GM12878 (cell line): ENCODE data around the gene WNT3A. TPM values are rescaled to one million over a fixed set of nuclear protein-coding genes. Genes with fewer than 3 reads are reported as not detected.
A peak's percentile ranks its signal among the peaks of the same experiment; 100 is the strongest.

Experiments
- ASH2L ChIP-seq: fragments of 300-600, 200-600 bp; sonication (generic); IDR thresholded peaks from 2 replicates; pipeline ENCODE4 v1.6.1; 2017; ENCODE audit warnings: low read depth, mild to moderate bottlenecking, borderline replicate concordance
- CREM ChIP-seq: IDR thresholded peaks from 2 replicates; pipeline ENCODE4 v1.6.1; 2014; ENCODE audit warnings: antibody characterized with exemption, low read depth
- EGR1 ChIP-seq, 2 experiments: IDR thresholded peaks; 1 replicate in 1 of 2; 2 replicates in 1 of 2; pipeline ENCODE4 v1.6.1; 2011 to 2012; ENCODE audit warnings: low read depth in 2 of 2, low read length in 2 of 2, borderline replicate concordance in 1 of 2, mild to moderate bottlenecking in 1 of 2, moderate library complexity in 1 of 2
- EP300 ChIP-seq, 2 experiments: fragments of 150-350 bp in 1 of 2; IDR thresholded peaks; 2 replicates each; pipeline ENCODE4 v1.6.1; 2011 to 2012; ENCODE audit warnings: low read depth in 2 of 2, low read length in 2 of 2, borderline replicate concordance in 1 of 2, improper control_type of control experiment in 1 of 2, inconsistent platforms in 1 of 2; ENCODE audit not compliant: control insufficient read depth in 1 of 2
- ESRRA ChIP-seq: IDR thresholded peaks from 2 replicates; pipeline ENCODE4 v1.6.1; 2012; ENCODE audit warnings: mild to moderate bottlenecking, low read length, improper control_type of control experiment
- FOXM1 ChIP-seq: IDR thresholded peaks from 2 replicates; pipeline ENCODE4 v1.6.1; 2012; ENCODE audit warnings: low read depth, mild to moderate bottlenecking, inconsistent platforms, low read length, moderate library complexity
- GATAD2B ChIP-seq: fragments of 450-650 bp; conservative IDR thresholded peaks from 2 replicates; pipeline ENCODE4 v1.6.1; 2017; ENCODE audit warnings: low read depth, mild to moderate bottlenecking, moderate library complexity
- KLF5 ChIP-seq: fragments of 450-650 bp; IDR thresholded peaks from 2 replicates; pipeline ENCODE4 v1.6.1; 2014; ENCODE audit warnings: mild to moderate bottlenecking; ENCODE audit not compliant: partially characterized antibody
- NBN ChIP-seq: fragments of 450-650 bp; IDR thresholded peaks from 2 replicates; pipeline ENCODE4 v1.6.1; 2016
- NFXL1 ChIP-seq: fragments of 450-650 bp; IDR thresholded peaks from 2 replicates; pipeline ENCODE4 v1.6.1; 2017; ENCODE audit warnings: antibody characterized with exemption, mild to moderate bottlenecking, borderline replicate concordance
- PML ChIP-seq: IDR thresholded peaks from 2 replicates; pipeline ENCODE4 v1.6.1; 2012; ENCODE audit warnings: low read length, inconsistent platforms
- POLR2AphosphoS2 ChIP-seq: IDR thresholded peaks from 2 replicates; pipeline ENCODE4 v1.6.1; 2011; ENCODE audit warnings: low read depth, mild to moderate bottlenecking, low read length, improper control_type of control experiment, moderate library complexity
- POLR2AphosphoS5 ChIP-seq: IDR thresholded peaks from 2 replicates; pipeline ENCODE4 v1.6.1; 2011; ENCODE audit warnings: mild to moderate bottlenecking, low read length, inconsistent platforms
- RELA ChIP-seq: fragments of 450-650 bp; IDR thresholded peaks from 2 replicates; pipeline ENCODE4 v1.8.0; 2014; ENCODE audit warnings: borderline replicate concordance; ENCODE audit not compliant: partially characterized antibody
- SIX5 ChIP-seq: IDR thresholded peaks from 2 replicates; pipeline ENCODE4 v1.6.1; 2011; ENCODE audit warnings: mild to moderate bottlenecking, low read depth, low read length, moderate library complexity; ENCODE audit not compliant: severe bottlenecking
- SMAD1 ChIP-seq: fragments of 450-650 bp; IDR thresholded peaks from 2 replicates; pipeline ENCODE4 v1.6.1; 2018; ENCODE audit warnings: mild to moderate bottlenecking, low read depth; ENCODE audit not compliant: partially characterized antibody
- SREBF2 ChIP-seq: IDR thresholded peaks from 2 replicates; pipeline ENCODE4 v1.6.1; 2012; ENCODE audit warnings: mild to moderate bottlenecking, low read length
- STAT1 ChIP-seq: fragments of 450-650 bp; conservative IDR thresholded peaks from 2 replicates; pipeline ENCODE4 v1.6.1; 2014; ENCODE audit warnings: antibody characterized with exemption, mild to moderate bottlenecking
- polyA plus RNA-seq, 11 experiments: library from polyadenylated mRNA; depleted of rRNA in 4 of 11; unstranded in 6 of 11; stranded (reverse) in 5 of 11; fragments of >200 nt; fragmentation: Nextera tagmentation in 4 of 11; fragmentation: Illumina TruSeq in 1 of 11; extraction: Ambion mirVana in 4 of 11; extraction: Trizol in 1 of 11; gene quantifications; 1 replicate in 1 of 11; 2 replicates in 10 of 11; pipeline versions ENCODE4 v1.2.1 to v1.2.3, GENCODE V29; 2011 to 2016; ENCODE audit warnings: inconsistent platforms in 2 of 11, missing spikeins in 2 of 11, low read depth in 1 of 11
- total RNA-seq, 4 experiments: library from RNA; depleted of rRNA in 3 of 4; stranded (reverse); fragments of >200 nt in 3 of 4; fragmentation: Illumina TruSeq in 1 of 4; extraction: Trizol in 1 of 4; gene quantifications; 2 replicates each; pipeline versions ENCODE4 v1.2.1 to v1.2.3, GENCODE V29; 2013 to 2021
- TF ChIP-seq, protein P1 (sequence below): fragments of 450-650 bp; IDR thresholded peaks from 2 replicates; pipeline ENCODE4 v1.6.1; 2017; ENCODE audit warnings: mild to moderate bottlenecking, moderate library complexity
- TF ChIP-seq, protein P2 (sequence below): IDR thresholded peaks from 2 replicates; pipeline ENCODE4 v1.6.1; 2012; ENCODE audit warnings: mild to moderate bottlenecking, low read depth, low read length
- TF ChIP-seq, protein P3 (sequence below): fragments of 450-650 bp; IDR thresholded peaks from 2 replicates; pipeline ENCODE4 v1.6.1; 2017; ENCODE audit warnings: mild to moderate bottlenecking

The WNT3A gene
- total and polyA plus RNA-seq, 10 of the 15 experiments (the other 5 are each of a cell fraction or from before 2014, with no cell fraction given) = 0.16 TPM; not detected in 9

DNA sequence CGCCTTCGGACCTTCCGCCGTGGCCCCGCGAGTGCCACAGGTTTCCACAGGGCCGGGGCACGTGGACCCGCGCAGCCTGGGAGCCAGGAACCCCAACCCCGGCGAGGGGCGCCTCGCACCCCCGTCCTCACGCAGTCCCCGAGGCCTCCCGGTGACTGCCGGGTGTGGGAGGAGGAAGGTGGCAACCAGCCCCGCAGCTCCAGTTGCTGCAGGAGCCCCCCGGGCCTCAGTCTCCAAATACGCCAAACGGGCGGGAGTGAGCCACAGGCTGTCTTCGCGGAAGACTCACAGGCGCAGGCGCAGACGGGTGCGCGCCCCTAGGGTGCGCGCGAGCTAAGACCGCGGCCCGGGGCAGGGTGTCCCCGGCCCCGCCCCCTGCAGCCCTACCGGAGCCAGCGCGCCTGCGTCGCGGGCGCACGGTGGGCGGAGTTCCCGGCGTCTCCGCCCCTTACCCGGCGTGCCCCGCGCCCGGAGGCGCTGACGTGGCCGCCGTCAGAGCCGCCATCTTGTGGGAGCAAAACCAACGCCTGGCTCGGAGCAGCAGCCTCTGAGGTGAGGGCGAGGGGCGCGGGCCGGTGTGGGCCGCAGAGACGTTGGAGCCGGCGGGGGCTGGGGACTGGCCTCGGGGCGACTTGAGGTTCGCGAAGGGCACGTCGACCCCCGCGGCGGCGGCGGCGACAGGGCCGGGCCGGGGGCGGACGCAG is 75.6 kb downstream of the WNT3A start, which contains the start of gene ARF1 (continued):
- TF ChIP-seq, protein P1, sequence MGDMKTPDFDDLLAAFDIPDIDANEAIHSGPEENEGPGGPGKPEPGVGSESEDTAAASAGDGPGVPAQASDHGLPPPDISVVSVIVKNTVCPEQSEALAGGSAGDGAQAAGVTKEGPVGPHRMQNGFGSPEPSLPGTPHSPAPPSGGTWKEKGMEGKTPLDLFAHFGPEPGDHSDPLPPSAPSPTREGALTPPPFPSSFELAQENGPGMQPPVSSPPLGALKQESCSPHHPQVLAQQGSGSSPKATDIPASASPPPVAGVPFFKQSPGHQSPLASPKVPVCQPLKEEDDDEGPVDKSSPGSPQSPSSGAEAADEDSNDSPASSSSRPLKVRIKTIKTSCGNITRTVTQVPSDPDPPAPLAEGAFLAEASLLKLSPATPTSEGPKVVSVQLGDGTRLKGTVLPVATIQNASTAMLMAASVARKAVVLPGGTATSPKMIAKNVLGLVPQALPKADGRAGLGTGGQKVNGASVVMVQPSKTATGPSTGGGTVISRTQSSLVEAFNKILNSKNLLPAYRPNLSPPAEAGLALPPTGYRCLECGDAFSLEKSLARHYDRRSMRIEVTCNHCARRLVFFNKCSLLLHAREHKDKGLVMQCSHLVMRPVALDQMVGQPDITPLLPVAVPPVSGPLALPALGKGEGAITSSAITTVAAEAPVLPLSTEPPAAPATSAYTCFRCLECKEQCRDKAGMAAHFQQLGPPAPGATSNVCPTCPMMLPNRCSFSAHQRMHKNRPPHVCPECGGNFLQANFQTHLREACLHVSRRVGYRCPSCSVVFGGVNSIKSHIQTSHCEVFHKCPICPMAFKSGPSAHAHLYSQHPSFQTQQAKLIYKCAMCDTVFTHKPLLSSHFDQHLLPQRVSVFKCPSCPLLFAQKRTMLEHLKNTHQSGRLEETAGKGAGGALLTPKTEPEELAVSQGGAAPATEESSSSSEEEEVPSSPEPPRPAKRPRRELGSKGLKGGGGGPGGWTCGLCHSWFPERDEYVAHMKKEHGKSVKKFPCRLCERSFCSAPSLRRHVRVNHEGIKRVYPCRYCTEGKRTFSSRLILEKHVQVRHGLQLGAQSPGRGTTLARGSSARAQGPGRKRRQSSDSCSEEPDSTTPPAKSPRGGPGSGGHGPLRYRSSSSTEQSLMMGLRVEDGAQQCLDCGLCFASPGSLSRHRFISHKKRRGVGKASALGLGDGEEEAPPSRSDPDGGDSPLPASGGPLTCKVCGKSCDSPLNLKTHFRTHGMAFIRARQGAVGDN = peak; percentile 48; the same call in 1 of the 2 replicates
- TF ChIP-seq SREBF2 (no peak), ASH2L (peak; percentile 60; the same call in 1 of the 2 replicates), NFXL1 (no peak), FOXM1 (no peak), EP300 (IDR thresholded peaks at IDR 0.05; ENCODE audit: borderline replicate concordance in 1 of 2, control insufficient read depth in 1 of 2, low read depth in 2 of 2, low read length in 2 of 2) (0 out of 4 replicates have a peak, but pooled peaks of 1 of the 2 experiments have one; percentile 10), KLF5 (peak; percentile 30), SIX5 (peak; percentile 36), RELA (peak; percentile 27), POLR2AphosphoS2 (peak; percentile 73), SMAD1 (no peak), POLR2AphosphoS5 (peak; percentile 87), ESRRA (no peak), STAT1 (0 out of 2 replicates have a peak, but pooled peaks have one; percentile 61), PML (no peak; the same call in 1 of the 2 replicates), CREM (peak; percentile 77), GATAD2B (no peak; the same call in none of the 2 replicates), NBN (0 out of 2 replicates have a peak, but pooled peaks have one; percentile 25), EGR1 (IDR thresholded peaks at IDR 0.05; ENCODE audit: borderline replicate concordance in 1 of 2, low read depth in 2 of 2, low read length in 2 of 2) (no peak)
- TF ChIP-seq, protein P2, sequence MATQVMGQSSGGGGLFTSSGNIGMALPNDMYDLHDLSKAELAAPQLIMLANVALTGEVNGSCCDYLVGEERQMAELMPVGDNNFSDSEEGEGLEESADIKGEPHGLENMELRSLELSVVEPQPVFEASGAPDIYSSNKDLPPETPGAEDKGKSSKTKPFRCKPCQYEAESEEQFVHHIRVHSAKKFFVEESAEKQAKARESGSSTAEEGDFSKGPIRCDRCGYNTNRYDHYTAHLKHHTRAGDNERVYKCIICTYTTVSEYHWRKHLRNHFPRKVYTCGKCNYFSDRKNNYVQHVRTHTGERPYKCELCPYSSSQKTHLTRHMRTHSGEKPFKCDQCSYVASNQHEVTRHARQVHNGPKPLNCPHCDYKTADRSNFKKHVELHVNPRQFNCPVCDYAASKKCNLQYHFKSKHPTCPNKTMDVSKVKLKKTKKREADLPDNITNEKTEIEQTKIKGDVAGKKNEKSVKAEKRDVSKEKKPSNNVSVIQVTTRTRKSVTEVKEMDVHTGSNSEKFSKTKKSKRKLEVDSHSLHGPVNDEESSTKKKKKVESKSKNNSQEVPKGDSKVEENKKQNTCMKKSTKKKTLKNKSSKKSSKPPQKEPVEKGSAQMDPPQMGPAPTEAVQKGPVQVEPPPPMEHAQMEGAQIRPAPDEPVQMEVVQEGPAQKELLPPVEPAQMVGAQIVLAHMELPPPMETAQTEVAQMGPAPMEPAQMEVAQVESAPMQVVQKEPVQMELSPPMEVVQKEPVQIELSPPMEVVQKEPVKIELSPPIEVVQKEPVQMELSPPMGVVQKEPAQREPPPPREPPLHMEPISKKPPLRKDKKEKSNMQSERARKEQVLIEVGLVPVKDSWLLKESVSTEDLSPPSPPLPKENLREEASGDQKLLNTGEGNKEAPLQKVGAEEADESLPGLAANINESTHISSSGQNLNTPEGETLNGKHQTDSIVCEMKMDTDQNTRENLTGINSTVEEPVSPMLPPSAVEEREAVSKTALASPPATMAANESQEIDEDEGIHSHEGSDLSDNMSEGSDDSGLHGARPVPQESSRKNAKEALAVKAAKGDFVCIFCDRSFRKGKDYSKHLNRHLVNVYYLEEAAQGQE = no peak
- TF ChIP-seq, protein P3, sequence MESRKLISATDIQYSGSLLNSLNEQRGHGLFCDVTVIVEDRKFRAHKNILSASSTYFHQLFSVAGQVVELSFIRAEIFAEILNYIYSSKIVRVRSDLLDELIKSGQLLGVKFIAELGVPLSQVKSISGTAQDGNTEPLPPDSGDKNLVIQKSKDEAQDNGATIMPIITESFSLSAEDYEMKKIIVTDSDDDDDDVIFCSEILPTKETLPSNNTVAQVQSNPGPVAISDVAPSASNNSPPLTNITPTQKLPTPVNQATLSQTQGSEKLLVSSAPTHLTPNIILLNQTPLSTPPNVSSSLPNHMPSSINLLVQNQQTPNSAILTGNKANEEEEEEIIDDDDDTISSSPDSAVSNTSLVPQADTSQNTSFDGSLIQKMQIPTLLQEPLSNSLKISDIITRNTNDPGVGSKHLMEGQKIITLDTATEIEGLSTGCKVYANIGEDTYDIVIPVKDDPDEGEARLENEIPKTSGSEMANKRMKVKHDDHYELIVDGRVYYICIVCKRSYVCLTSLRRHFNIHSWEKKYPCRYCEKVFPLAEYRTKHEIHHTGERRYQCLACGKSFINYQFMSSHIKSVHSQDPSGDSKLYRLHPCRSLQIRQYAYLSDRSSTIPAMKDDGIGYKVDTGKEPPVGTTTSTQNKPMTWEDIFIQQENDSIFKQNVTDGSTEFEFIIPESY = no peak
